Activated CD4-positive, CD25-positive, alpha-beta regulatory T cell treated with anti-CD3 and anti-CD28 coated beads, Interleukin-2, amount 50 U/mL, for 24 hours (primary cell): Measurements from ENCODE around the gene SUGT1.
"Not testable (repeated sequence)": the region's sequence is repeated elsewhere in the genome, so short reads cannot be mapped to it uniquely, and the experiment has no call there.

ENCODE experiments used
- ATAC-seq, 2 donors: fragments of 150-1000 bp; cut with Tn5 transposase; one replicate each; pipeline ENCODE4 v1.10.0; 2021; ENCODE audit warnings: mild to moderate bottlenecking in 1 of 2, moderate library complexity in 1 of 2

SUGT1 gene

GRCh38 chr13:52670726-52671125, 18.1 kb downstream of the SUGT1 start:
- no peak for ATAC-seq

- ATAC-seq, result no peak
Observed at GRCh38 chr13:52673465-52673864, 20.8 kb downstream of the SUGT1 start.

GRCh38 chr13:52677823-52678222, 25.2 kb downstream of the SUGT1 start:
- no peak for ATAC-seq

GRCh38 chr13:52685806-52686205, 33.2 kb downstream of the SUGT1 start:
- not testable (repeated sequence) for ATAC-seq

GRCh38 chr13:52686376-52686775, 33.7 kb downstream of the SUGT1 start:
- no peak for ATAC-seq

GRCh38 chr13:52695856-52696255, 43.2 kb downstream of the SUGT1 start:
- peak; percentile 77 to 84 for ATAC-seq

- no peak for ATAC-seq
Observed at GRCh38 chr13:52696566-52696965, 43.9 kb downstream of the SUGT1 start.

GRCh38 chr13:52701728-52702465, 49.3 kb downstream of the SUGT1 start:
- ATAC-seq, result no peak

GRCh38 chr13:52703482-52703881, 50.8 kb downstream of the SUGT1 start:
- ATAC-seq, result no peak

GRCh38 chr13:52706081-52706480, 53.4 kb downstream of the SUGT1 start:
- no peak for ATAC-seq

GRCh38 chr13:52707375-52707774, 54.7 kb downstream of the SUGT1 start:
- no peak for ATAC-seq

- ATAC-seq, result not testable (repeated sequence)
Observed at GRCh38 chr13:52708266-52708665, 55.6 kb downstream of the SUGT1 start.

- no peak for ATAC-seq
Observed at GRCh38 chr13:52711286-52711685, 58.6 kb downstream of the SUGT1 start.

- no peak for ATAC-seq
Observed at GRCh38 chr13:52712385-52712784, 59.7 kb downstream of the SUGT1 start.

GRCh38 chr13:52713894-52714293, 61.3 kb downstream of the SUGT1 start:
- ATAC-seq, result no peak

- ATAC-seq, result not testable (repeated sequence)
Observed at GRCh38 chr13:52720904-52721303, 68.3 kb downstream of the SUGT1 start.

- not testable (repeated sequence) for ATAC-seq
Observed at GRCh38 chr13:52721356-52721755, 68.7 kb downstream of the SUGT1 start.

GRCh38 chr13:52723181-52723580, 70.5 kb downstream of the SUGT1 start:
- ATAC-seq, result no peak

- ATAC-seq, result no peak
Observed at GRCh38 chr13:52725302-52725701, 72.7 kb downstream of the SUGT1 start.

- ATAC-seq, result no peak
Observed at GRCh38 chr13:52726258-52726657, 73.6 kb downstream of the SUGT1 start.

GRCh38 chr13:52734075-52734623, 81.5 kb downstream of the SUGT1 start:
- no peak for ATAC-seq

- no peak for ATAC-seq
Observed at GRCh38 chr13:52736891-52737290, 84.3 kb downstream of the SUGT1 start.

GRCh38 chr13:52737451-52737850, 84.8 kb downstream of the SUGT1 start:
- ATAC-seq, result no peak

GRCh38 chr13:52737965-52738364, 85.3 kb downstream of the SUGT1 start:
- no peak for ATAC-seq
